PFSK-1 (cell line): ENCODE measurements around the gene RCC2.

ENCODE experiments used
- FOXP2 ChIP-seq: optimal IDR thresholded peaks from 2 replicates; pipeline ENCODE3; 2011; ENCODE audit warnings: borderline replicate concordance, control low read depth, inconsistent platforms; ENCODE audit not compliant: insufficient read depth; ENCODE audit errors: extremely low read length, extremely low read depth
- POLR2AphosphoS5 ChIP-seq: IDR thresholded peaks from 2 replicates; pipeline ENCODE4 v1.6.1; 2012; ENCODE audit warnings: low read depth, mild to moderate bottlenecking, control low read depth, low read length, moderate library complexity
- SIN3A ChIP-seq: IDR thresholded peaks from 2 replicates; pipeline ENCODE4 v1.6.1; 2012; ENCODE audit warnings: mild to moderate bottlenecking, low read length, moderate library complexity, borderline replicate concordance; ENCODE audit not compliant: insufficient read depth
- TAF1 ChIP-seq: IDR thresholded peaks from 2 replicates; pipeline ENCODE4 v1.6.1; 2012; ENCODE audit warnings: low read length, control low read depth, borderline replicate concordance; ENCODE audit not compliant: insufficient read depth
- TF ChIP-seq, protein P1 (sequence below), 2 experiments: IDR thresholded peaks; 2 replicates each; pipeline versions ENCODE4 v1.6.1 to v1.8.0; 2011 to 2012; ENCODE audit warnings: low read depth in 2 of 2, low read length in 2 of 2, control low read depth in 1 of 2, inconsistent platforms in 1 of 2, mild to moderate bottlenecking in 1 of 2, moderate library complexity in 1 of 2; ENCODE audit not compliant: insufficient read depth in 1 of 2

Gene RCC2

DNA sequence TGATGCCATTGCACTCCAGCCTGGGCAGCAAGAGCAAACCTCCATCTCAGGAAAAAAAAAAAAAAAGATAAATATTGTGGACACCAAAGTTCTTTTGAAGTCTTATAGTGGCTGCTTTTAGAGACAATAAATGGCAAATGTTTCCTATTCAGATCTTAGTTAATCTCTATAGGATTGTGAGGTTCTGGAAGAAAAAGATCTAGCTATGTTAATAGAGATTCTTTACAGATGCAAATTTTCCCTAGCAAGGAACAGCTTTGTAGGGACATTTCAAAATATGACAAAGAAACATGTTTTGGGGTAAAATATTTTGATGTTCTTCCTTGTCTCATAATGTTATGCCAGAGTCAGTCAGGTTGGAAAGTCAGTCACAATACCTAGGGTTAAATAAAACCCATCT is 24.5 kb upstream of the RCC2 start:
- TF ChIP-seq, protein P1, sequence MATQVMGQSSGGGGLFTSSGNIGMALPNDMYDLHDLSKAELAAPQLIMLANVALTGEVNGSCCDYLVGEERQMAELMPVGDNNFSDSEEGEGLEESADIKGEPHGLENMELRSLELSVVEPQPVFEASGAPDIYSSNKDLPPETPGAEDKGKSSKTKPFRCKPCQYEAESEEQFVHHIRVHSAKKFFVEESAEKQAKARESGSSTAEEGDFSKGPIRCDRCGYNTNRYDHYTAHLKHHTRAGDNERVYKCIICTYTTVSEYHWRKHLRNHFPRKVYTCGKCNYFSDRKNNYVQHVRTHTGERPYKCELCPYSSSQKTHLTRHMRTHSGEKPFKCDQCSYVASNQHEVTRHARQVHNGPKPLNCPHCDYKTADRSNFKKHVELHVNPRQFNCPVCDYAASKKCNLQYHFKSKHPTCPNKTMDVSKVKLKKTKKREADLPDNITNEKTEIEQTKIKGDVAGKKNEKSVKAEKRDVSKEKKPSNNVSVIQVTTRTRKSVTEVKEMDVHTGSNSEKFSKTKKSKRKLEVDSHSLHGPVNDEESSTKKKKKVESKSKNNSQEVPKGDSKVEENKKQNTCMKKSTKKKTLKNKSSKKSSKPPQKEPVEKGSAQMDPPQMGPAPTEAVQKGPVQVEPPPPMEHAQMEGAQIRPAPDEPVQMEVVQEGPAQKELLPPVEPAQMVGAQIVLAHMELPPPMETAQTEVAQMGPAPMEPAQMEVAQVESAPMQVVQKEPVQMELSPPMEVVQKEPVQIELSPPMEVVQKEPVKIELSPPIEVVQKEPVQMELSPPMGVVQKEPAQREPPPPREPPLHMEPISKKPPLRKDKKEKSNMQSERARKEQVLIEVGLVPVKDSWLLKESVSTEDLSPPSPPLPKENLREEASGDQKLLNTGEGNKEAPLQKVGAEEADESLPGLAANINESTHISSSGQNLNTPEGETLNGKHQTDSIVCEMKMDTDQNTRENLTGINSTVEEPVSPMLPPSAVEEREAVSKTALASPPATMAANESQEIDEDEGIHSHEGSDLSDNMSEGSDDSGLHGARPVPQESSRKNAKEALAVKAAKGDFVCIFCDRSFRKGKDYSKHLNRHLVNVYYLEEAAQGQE (IDR thresholded peaks at IDR 0.05; ENCODE audit: insufficient read depth in 1 of 2, low read depth in 2 of 2, low read length in 2 of 2): no peak
- TF ChIP-seq TAF1 (no peak), POLR2AphosphoS5 (no peak), SIN3A (no peak), FOXP2 (no peak)

DNA sequence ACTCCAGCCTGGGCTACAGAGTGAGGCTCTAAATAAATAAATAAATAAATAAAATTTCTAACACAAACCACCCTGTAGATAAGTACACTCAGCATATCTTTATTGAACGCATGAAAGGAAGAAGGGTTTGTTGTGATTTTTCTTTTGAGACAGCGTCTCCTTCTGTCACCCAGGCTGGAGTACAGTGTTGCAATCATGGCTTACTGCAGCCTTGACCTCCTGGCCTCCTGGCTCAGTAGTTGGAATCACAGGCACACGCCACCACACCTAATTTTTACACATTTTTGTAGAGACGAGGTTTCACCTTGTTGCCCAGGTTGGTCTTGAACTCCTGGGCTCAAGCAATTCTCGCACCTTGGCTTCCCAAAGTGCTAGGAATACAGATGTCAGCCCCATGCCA is 23.2 kb upstream of the RCC2 start:
- TF ChIP-seq SIN3A (no peak), FOXP2 (no peak), TAF1 (no peak), POLR2AphosphoS5 (no peak)
- TF ChIP-seq, protein P1 (IDR thresholded peaks at IDR 0.05; ENCODE audit: insufficient read depth in 1 of 2, low read depth in 2 of 2, low read length in 2 of 2): no peak

DNA sequence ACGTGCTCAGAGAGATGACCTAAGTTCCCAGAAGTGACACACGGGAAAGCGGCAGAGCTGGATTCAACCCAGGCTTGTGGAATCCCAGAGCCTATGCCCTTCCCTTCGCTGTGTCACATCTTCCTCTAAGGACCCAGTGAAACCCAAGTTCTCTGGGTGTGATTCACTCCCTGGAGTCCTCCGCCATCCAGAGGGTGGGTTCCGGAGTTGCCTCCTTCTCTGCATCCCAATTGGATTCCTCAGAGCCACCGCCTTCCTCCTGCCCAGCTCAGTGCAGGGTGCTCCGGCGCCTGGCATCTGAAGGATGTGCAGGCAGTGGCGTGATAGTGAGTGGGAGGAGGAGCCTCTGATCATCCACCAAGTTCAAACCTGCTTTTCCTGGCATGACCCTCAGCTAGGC is 20.7 kb upstream of the RCC2 start:
- TF ChIP-seq POLR2AphosphoS5: no peak
- no peak for TF ChIP-seq FOXP2
- TF ChIP-seq SIN3A: no peak
- TF ChIP-seq, protein P1 (IDR thresholded peaks at IDR 0.05; ENCODE audit: insufficient read depth in 1 of 2, low read depth in 2 of 2, low read length in 2 of 2): no peak
- TF ChIP-seq TAF1: no peak

DNA sequence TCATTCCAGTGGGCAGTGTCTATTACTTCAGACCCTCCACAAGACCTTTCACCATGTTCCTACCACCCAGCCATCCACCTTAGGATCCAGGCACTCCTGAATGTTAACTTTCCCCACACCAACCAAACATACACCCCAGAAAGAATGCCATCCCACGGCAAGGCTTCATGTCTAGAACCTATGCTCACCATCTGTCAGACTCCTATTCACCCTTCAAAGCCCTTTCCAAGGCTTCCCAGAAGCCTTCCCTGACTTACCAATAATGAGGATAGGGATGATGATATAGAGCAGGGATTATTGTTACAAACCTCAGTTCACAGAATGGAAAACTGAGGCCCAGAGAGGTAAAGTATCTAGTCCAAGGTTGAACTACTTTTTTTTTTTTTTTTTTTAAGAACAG is 19.3 kb upstream of the RCC2 start:
- TF ChIP-seq, protein P1 (IDR thresholded peaks at IDR 0.05; ENCODE audit: insufficient read depth in 1 of 2, low read depth in 2 of 2, low read length in 2 of 2): no peak
- no peak for TF ChIP-seq POLR2AphosphoS5
- TF ChIP-seq FOXP2: no peak
- no peak for TF ChIP-seq TAF1
- no peak for TF ChIP-seq SIN3A

DNA sequence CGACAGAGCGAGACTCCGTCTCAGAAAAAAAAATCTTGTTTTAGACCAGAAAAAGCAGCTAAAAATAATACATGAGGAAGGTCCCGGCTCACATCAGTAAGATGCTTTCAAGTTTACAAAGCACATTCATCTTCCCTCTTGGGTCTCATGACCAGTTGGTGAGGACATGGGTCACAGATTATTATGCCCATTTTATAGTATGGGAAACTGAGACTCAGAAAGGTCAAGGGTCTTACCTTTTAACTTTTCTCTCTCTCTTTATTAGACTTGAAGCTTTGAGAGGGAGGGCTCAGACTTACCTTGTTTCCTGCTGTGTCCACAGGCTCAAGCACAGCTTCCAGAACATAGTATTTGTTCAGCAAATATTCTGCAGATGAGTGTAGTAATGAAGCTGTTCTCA is 13.2 kb upstream of the RCC2 start:
- TF ChIP-seq TAF1 (no peak), POLR2AphosphoS5 (no peak), SIN3A (no peak), FOXP2 (no peak)
- TF ChIP-seq, protein P1 (IDR thresholded peaks at IDR 0.05; ENCODE audit: insufficient read depth in 1 of 2, low read depth in 2 of 2, low read length in 2 of 2): no peak
